GM18909 (cell line): Measurements from ENCODE around the gene SHANK2.

Experiments
- ATAC-seq: cut with Tn5 transposase; IDR thresholded peaks from one replicate; pipeline ENCODE4 v1.9.1; 2021; ENCODE audit warnings: mild to moderate bottlenecking; ENCODE audit not compliant: unreplicated experiment, poor library complexity

SHANK2 gene

GRCh38 chr11:71252269-71252769 is at the start of gene SHANK2:
Gene SHANK2 (minus strand): TSS chr11:71252577. CDS start chr11:71147326, 105,251 bp downstream.
- no peak for ATAC-seq

GRCh38 chr11:71301858-71302533 is 49.6 kb upstream of the SHANK2 start:
- ATAC-seq = no peak

GRCh38 chr11:71301046-71301857 is 48.9 kb upstream of the SHANK2 start:
- no peak for ATAC-seq

GRCh38 chr11:71300187-71300586 is 47.8 kb upstream of the SHANK2 start:
- no peak for ATAC-seq

- no peak for ATAC-seq
Observed at GRCh38 chr11:71298761-71299181, 46.4 kb upstream of the SHANK2 start.

- ATAC-seq = no peak
Observed at GRCh38 chr11:71298016-71298550, 45.7 kb upstream of the SHANK2 start.

- ATAC-seq = no peak
Observed at GRCh38 chr11:71294846-71295600, 42.6 kb upstream of the SHANK2 start.

GRCh38 chr11:71293961-71294782 is 41.8 kb upstream of the SHANK2 start:
- no peak for ATAC-seq

- ATAC-seq = no peak
Observed at GRCh38 chr11:71286701-71287643, 34.6 kb upstream of the SHANK2 start.

GRCh38 chr11:71285111-71285510 is 32.7 kb upstream of the SHANK2 start:
- ATAC-seq = no peak

GRCh38 chr11:71284525-71285092 is 32.2 kb upstream of the SHANK2 start:
- ATAC-seq = no peak

GRCh38 chr11:71283971-71284441 is 31.6 kb upstream of the SHANK2 start:
- no peak for ATAC-seq

GRCh38 chr11:71282581-71283351 is 30.4 kb upstream of the SHANK2 start:
- ATAC-seq = no peak

GRCh38 chr11:71281831-71282230 is 29.5 kb upstream of the SHANK2 start:
- ATAC-seq = no peak

- no peak for ATAC-seq
Observed at GRCh38 chr11:71281204-71281603, 28.8 kb upstream of the SHANK2 start.

- no peak for ATAC-seq
Observed at GRCh38 chr11:71279916-71280645, 27.7 kb upstream of the SHANK2 start.

GRCh38 chr11:71272161-71272560 is 19.8 kb upstream of the SHANK2 start:
- ATAC-seq = no peak
